DND-41 (cell line): ENCODE data around the gene NCK2.

Experiments used
- ATAC-seq: fragments of 200-7000 bp; cut with Tn5 transposase; 3 replicates; pipeline ENCODE4 v1.9.1; 2021; ENCODE audit warnings: low read depth; ENCODE audit not compliant: insufficient read depth
- DNase-seq: peaks from one replicate; pipeline ENCODE4 v3.0.0-alpha.2; 2020
- H2AFZ ChIP-seq: 2 replicates; pipeline ENCODE4 v1.6.0; 2012; ENCODE audit warnings: low read depth, low read length
- H3K27ac ChIP-seq: 2 replicates; pipeline ENCODE4 v1.5.1; 2012; ENCODE audit warnings: low read length, inconsistent platforms
- H3K27me3 ChIP-seq: fragments of 200-600 bp; sonication (generic); 2 replicates; pipeline ENCODE4 v1.6.0; 2012; ENCODE audit warnings: low read length, mild to moderate bottlenecking, inconsistent platforms; ENCODE audit not compliant: insufficient read depth, poor library complexity
- H3K36me3 ChIP-seq: 2 replicates; pipeline ENCODE4 v1.5.1; 2012; ENCODE audit warnings: low read length, inconsistent platforms; ENCODE audit not compliant: insufficient read depth
- H3K4me1 ChIP-seq: 2 replicates; pipeline ENCODE4 v1.5.1; 2012; ENCODE audit warnings: mild to moderate bottlenecking, low read length; ENCODE audit not compliant: insufficient read depth
- H3K4me2 ChIP-seq: 2 replicates; pipeline ENCODE4 v1.6.0; 2012; ENCODE audit warnings: mild to moderate bottlenecking, moderate library complexity, low read length, inconsistent platforms; ENCODE audit not compliant: insufficient read depth
- H3K4me3 ChIP-seq, 2 experiments: fragments of 200-600 bp in 1 of 2; shearing (Covaris generic) in 1 of 2; 2 replicates each; pipeline ENCODE4 v1.5.1; 2012 to 2016; ENCODE audit warnings: inconsistent platforms in 2 of 2, low read length in 2 of 2, mild to moderate bottlenecking in 2 of 2, low read depth in 1 of 2, moderate library complexity in 1 of 2
- H3K79me2 ChIP-seq: 2 replicates; pipeline ENCODE4 v1.6.0; 2012; ENCODE audit warnings: low read length, inconsistent platforms; ENCODE audit not compliant: insufficient read depth
- H3K9ac ChIP-seq: 2 replicates; pipeline ENCODE4 v1.6.0; 2012; ENCODE audit warnings: low read depth, mild to moderate bottlenecking, inconsistent platforms, low read length, moderate library complexity
- H3K9me3 ChIP-seq: 2 replicates; pipeline ENCODE4 v1.5.1; 2012; ENCODE audit warnings: low read length, moderate library complexity, mild to moderate bottlenecking, inconsistent platforms; ENCODE audit not compliant: insufficient read depth, severe bottlenecking
- H4K20me1 ChIP-seq: 2 replicates; pipeline ENCODE4 v1.6.0; 2012; ENCODE audit warnings: low read length; ENCODE audit not compliant: insufficient read depth
- CTCF ChIP-seq: IDR thresholded peaks from 2 replicates; pipeline ENCODE4 v1.5.1; 2012; ENCODE audit warnings: borderline replicate concordance, low read length, moderate library complexity, mild to moderate bottlenecking; ENCODE audit not compliant: poor library complexity, severe bottlenecking; ENCODE audit errors: extremely low read depth
- EZH2 ChIP-seq: IDR thresholded peaks from 3 replicates; pipeline ENCODE4 v1.6.1; 2012; ENCODE audit warnings: borderline replicate concordance, low read depth, mild to moderate bottlenecking, moderate library complexity, low read length, inconsistent platforms; ENCODE audit not compliant: severe bottlenecking

NCK2 gene

GRCh38 chr2:105857076-105857740, 112.5 kb downstream of the NCK2 start:
- DNase-seq (no peak), ATAC-seq (no peak)
- TF ChIP-seq EZH2 (no peak), CTCF (no peak)
- Histone ChIP-seq H2AFZ (no peak overlapping the region), H4K20me1 (peaks cover 10% of the 10 kb centered on the region), H3K27me3 (no peaks in the 10 kb centered on the region), H3K4me1 (no peaks in the 10 kb centered on the region), H3K9ac (no peak overlapping the region), H3K4me2 (no peak overlapping the region), H3K4me3 (no peak overlapping the region), H3K36me3 (peaks cover 22% of the 10 kb centered on the region), H3K79me2 (peaks cover 22% of the 10 kb centered on the region), H3K9me3 (no peaks in the 10 kb centered on the region), H3K27ac (no peak overlapping the region)

GRCh38 chr2:105858868-105859693, 114.4 kb downstream of the NCK2 start:
- no peak for ATAC-seq
- Histone ChIP-seq H3K79me2 (peaks cover 21% of the 10 kb centered on the region), H3K4me3 (no peak overlapping the region), H3K36me3 (peaks cover 29% of the 10 kb centered on the region), H3K27ac (no peak overlapping the region), H3K27me3 (no peaks in the 10 kb centered on the region), H3K4me1 (no peaks in the 10 kb centered on the region), H3K9me3 (no peaks in the 10 kb centered on the region), H4K20me1 (peaks cover 8% of the 10 kb centered on the region), H2AFZ (no peak overlapping the region), H3K9ac (no peak overlapping the region), H3K4me2 (no peak overlapping the region)
- DNase-seq: no peak
- TF ChIP-seq EZH2 (no peak), CTCF (no peak)

- DNase-seq (no peak), ATAC-seq (no peak)
- H3K4me2 ChIP-seq: no peak overlapping the region
- no peak overlapping the region for H3K27ac ChIP-seq
- peaks cover 8% of the 10 kb centered on the region for H4K20me1 ChIP-seq
- H3K4me1 ChIP-seq: no peaks in the 10 kb centered on the region
- peaks cover 29% of the 10 kb centered on the region for H3K36me3 ChIP-seq
- H3K9me3 ChIP-seq: no peaks in the 10 kb centered on the region
- no peak overlapping the region for H3K4me3 ChIP-seq
- H2AFZ ChIP-seq: no peak overlapping the region
- no peaks in the 10 kb centered on the region for H3K27me3 ChIP-seq
- no peak overlapping the region for H3K9ac ChIP-seq
- TF ChIP-seq EZH2 (no peak), CTCF (no peak)
- peaks cover 21% of the 10 kb centered on the region for H3K79me2 ChIP-seq
Measured at GRCh38 chr2:105859694-105859951, 114.9 kb downstream of the NCK2 start.
